GM12875 (cell line): ENCODE data around the gene PARD6B.
"Not testable (repeated sequence)": the region's sequence is repeated elsewhere in the genome, so short reads cannot be mapped to it uniquely, and the experiment has no call there.

Experiments
- H3K4me3 ChIP-seq: one replicate; pipeline ENCODE4 v1.5.1; 2011; ENCODE audit warnings: low read depth, low read length, control low read depth
- TF ChIP-seq, protein P1 (sequence below): IDR thresholded peaks from 2 replicates; pipeline ENCODE4 v1.5.1; 2011; ENCODE audit warnings: low read depth, mild to moderate bottlenecking, control low read depth, inconsistent platforms, low read length, moderate library complexity, borderline replicate concordance; ENCODE audit not compliant: insufficient read depth

Gene PARD6B

GRCh38 chr20:50790651-50791277, 59.4 kb downstream of the PARD6B start:
- H3K4me3 ChIP-seq, result peak overlapping the region; percentile 7
- TF ChIP-seq, protein P1, sequence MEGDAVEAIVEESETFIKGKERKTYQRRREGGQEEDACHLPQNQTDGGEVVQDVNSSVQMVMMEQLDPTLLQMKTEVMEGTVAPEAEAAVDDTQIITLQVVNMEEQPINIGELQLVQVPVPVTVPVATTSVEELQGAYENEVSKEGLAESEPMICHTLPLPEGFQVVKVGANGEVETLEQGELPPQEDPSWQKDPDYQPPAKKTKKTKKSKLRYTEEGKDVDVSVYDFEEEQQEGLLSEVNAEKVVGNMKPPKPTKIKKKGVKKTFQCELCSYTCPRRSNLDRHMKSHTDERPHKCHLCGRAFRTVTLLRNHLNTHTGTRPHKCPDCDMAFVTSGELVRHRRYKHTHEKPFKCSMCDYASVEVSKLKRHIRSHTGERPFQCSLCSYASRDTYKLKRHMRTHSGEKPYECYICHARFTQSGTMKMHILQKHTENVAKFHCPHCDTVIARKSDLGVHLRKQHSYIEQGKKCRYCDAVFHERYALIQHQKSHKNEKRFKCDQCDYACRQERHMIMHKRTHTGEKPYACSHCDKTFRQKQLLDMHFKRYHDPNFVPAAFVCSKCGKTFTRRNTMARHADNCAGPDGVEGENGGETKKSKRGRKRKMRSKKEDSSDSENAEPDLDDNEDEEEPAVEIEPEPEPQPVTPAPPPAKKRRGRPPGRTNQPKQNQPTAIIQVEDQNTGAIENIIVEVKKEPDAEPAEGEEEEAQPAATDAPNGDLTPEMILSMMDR, result peak; percentile 95

DNA sequence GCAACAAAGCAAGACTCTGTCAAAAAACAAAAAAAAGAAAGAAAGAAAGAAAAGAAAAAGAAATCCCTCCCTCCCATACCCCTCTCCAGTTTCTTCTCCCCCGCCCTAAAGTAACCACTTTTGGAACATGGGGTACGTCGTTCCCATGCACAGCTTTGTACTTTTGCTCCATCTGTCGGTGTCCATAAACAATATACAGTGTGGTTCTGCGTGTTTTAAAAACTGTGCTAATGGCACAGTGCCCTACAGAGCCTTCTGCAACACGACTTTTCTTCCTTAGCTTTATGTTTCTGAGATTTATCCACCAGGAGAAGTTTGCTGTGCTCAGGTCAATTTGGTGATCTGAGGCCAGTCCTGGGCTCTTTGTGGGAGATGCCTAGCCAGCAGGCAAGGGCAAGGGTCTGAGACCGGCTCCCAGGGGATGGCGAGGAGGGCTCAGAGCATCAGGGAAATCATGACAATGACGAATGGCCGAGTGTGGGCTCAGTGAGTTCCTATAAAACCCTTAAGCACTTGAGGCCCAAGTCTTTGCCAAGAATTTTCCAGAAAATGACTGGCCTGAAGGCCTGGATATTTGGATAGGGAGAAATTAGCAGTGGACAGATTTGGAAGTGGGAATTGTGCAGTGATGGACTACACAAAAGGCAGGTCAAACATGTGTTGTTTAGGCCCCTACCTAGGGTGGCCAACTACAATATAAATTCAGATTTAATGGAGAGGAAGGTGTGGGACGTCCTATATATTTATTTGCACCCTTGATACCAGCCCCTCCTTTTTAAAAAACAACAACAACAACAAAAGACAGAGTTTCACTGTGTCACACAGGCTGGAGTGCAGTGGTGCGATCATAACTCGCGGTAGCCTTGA, 61.6 kb downstream of the PARD6B start:
- no peak overlapping the region for H3K4me3 ChIP-seq
- TF ChIP-seq, protein P1, result no peak

DNA sequence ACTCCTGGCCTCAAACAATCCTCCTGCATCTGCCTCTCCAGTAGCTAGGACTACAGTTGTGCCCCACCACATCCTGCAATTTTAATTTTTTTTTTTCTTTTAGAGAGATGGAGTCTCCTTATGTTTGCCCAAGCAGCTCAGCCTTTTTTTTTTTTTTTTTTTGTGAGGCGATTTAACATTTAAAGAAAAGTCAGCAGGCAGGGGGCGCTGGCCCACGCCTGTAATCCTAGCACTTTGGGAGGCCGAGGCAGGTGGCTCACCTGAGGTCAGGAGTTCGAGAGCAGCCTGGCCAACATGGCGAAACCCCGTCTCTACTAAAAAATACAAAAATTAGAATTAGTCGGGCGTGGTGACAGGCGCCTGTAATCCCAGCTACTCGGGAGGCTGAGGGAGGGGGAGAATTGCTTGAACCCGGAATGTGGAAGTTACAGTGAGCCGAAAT, 62.2 kb downstream of the PARD6B start:
- TF ChIP-seq, protein P1, result peak; percentile 43; the same call in 1 of the 2 replicates
- H3K4me3 ChIP-seq, result not testable (repeated sequence)

GRCh38 chr20:50794181-50794845, 62.9 kb downstream of the PARD6B start:
- TF ChIP-seq, protein P1, result no peak
- no peak overlapping the region for H3K4me3 ChIP-seq

- peak within 1 kb of the TSS; percentile 87 for H3K4me3 ChIP-seq
- TF ChIP-seq, protein P1, result peak; percentile 91
Measured at GRCh38 chr20:50794846-50795634, 63.7 kb downstream of the PARD6B start, which contains the start of gene BCAS4. BCAS4 (plus strand) TSS chr20:50795061; CDS start chr20:50795084, 23 bp downstream.

DNA sequence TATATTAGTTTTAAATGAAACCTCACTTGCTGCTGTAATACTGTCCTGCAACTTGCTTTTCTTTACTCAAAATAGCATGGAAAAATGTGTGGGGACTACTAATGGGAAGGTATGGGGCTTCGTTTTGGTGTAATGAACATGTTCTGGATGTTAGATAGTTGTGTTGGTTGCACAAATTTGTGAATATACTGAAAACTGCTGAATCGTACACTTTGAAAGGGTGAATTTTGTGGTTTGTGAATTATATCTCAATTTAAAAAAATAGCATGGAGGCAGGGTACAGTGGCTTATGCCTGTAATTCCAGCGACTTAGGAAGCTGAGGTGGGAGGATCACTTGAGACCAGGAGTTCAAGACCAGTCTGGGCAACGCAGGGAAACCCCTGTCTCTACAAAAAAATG, 65.8 kb downstream of the PARD6B start:
- H3K4me3 ChIP-seq, result no peak overlapping the region
- TF ChIP-seq, protein P1, result no peak
